SK-N-SH treated with all-trans-retinoic acid at 6 μM for 48 hours (cell line): ENCODE data around the gene CDH4.

Experiments used
- ATAC-seq: fragments of 200-7000 bp; cut with Tn5 transposase; 3 replicates; pipeline ENCODE4 v1.9.1; 2020; ENCODE audit warnings: mild to moderate bottlenecking, moderate library complexity
- ARNTL ChIP-seq: fragments of 450-650 bp; formaldehyde crosslinking; IDR thresholded peaks from 2 replicates; pipeline ENCODE4 v1.5.0; 2020; ENCODE audit warnings: low read depth, mild to moderate bottlenecking, moderate library complexity, borderline replicate concordance
- BACH2 ChIP-seq: fragments of 250-450 bp; sonication (Bioruptor Pico); IDR thresholded peaks from 2 replicates; pipeline ENCODE4 v1.9.0; 2021; ENCODE audit warnings: mild to moderate bottlenecking, borderline replicate concordance
- CSDC2 ChIP-seq: fragments of 250-450 bp; sonication (Bioruptor Pico); IDR thresholded peaks from 2 replicates; pipeline ENCODE4 v1.5.0; 2020; ENCODE audit warnings: mild to moderate bottlenecking, moderate library complexity
- ESRRG ChIP-seq: fragments of 250-450 bp; sonication (Bioruptor Pico); IDR thresholded peaks from 2 replicates; pipeline ENCODE4 v1.6.1; 2021; ENCODE audit warnings: mild to moderate bottlenecking
- GLIS3 ChIP-seq: fragments of 250-450 bp; sonication (Bioruptor Pico); IDR thresholded peaks from 2 replicates; pipeline ENCODE4 v1.5.0; 2020; ENCODE audit warnings: mild to moderate bottlenecking, moderate library complexity
- ISL1 ChIP-seq: fragments of 250-450 bp; sonication (Bioruptor Pico); IDR thresholded peaks from 2 replicates; pipeline ENCODE4 v2.1.2; 2022; ENCODE audit warnings: mild to moderate bottlenecking, moderate library complexity
- OSR1 ChIP-seq: fragments of 250-450 bp; sonication (Bioruptor Pico); IDR thresholded peaks from 2 replicates; pipeline ENCODE4 v1.8.0; 2022; ENCODE audit warnings: moderate library complexity, mild to moderate bottlenecking, inconsistent platforms
- PPARA ChIP-seq: fragments of 250-450 bp; sonication (Bioruptor Pico); IDR thresholded peaks from 2 replicates; pipeline ENCODE4 v1.5.0; 2020; ENCODE audit warnings: mild to moderate bottlenecking, borderline replicate concordance
- RARB ChIP-seq: fragments of 250-450 bp; sonication (Bioruptor Pico); IDR thresholded peaks from 2 replicates; pipeline ENCODE4 v1.8.0; 2021; ENCODE audit warnings: mild to moderate bottlenecking, moderate library complexity
- SNAI2 ChIP-seq: fragments of 250-450 bp; sonication (Bioruptor Pico); IDR thresholded peaks from 2 replicates; pipeline ENCODE4 v1.5.0; 2020; ENCODE audit warnings: mild to moderate bottlenecking, moderate library complexity
- TCF4 ChIP-seq: fragments of 250-450 bp; sonication (Bioruptor Pico); IDR thresholded peaks from 2 replicates; pipeline ENCODE4 v1.8.0; 2021; ENCODE audit warnings: mild to moderate bottlenecking, moderate library complexity, borderline replicate concordance
- TOX ChIP-seq: fragments of 250-450 bp; sonication (Bioruptor Pico); IDR thresholded peaks from 2 replicates; pipeline ENCODE4 v1.8.0; 2021; ENCODE audit warnings: mild to moderate bottlenecking, moderate library complexity, borderline replicate concordance
- ZC3H10 ChIP-seq: fragments of 250-450 bp; sonication (Bioruptor Pico); IDR thresholded peaks from 2 replicates; pipeline ENCODE4 v1.5.1; 2021; ENCODE audit warnings: mild to moderate bottlenecking, moderate library complexity
- ZFP3 ChIP-seq: fragments of 250-450 bp; sonication (Bioruptor Pico); IDR thresholded peaks from 2 replicates; pipeline ENCODE4 v1.5.0; 2020; ENCODE audit warnings: mild to moderate bottlenecking, moderate library complexity
- ZFP30 ChIP-seq: fragments of 450-650 bp; formaldehyde crosslinking; IDR thresholded peaks from 2 replicates; pipeline ENCODE4 v1.5.0; 2022; ENCODE audit warnings: mild to moderate bottlenecking, moderate library complexity
- ZNF565 ChIP-seq: fragments of 450-650 bp; formaldehyde crosslinking; conservative IDR thresholded peaks from 2 replicates; pipeline ENCODE4 v1.5.0; 2020; ENCODE audit warnings: low read depth, mild to moderate bottlenecking, moderate library complexity
- ZNF70 ChIP-seq: fragments of 450-650 bp; formaldehyde crosslinking; IDR thresholded peaks from 2 replicates; pipeline ENCODE4 v1.5.0; 2020; ENCODE audit warnings: mild to moderate bottlenecking, moderate library complexity
- ZNF8 ChIP-seq: fragments of 450-650 bp; formaldehyde crosslinking; IDR thresholded peaks from 2 replicates; pipeline ENCODE4 v1.5.0; 2020; ENCODE audit warnings: mild to moderate bottlenecking, moderate library complexity
- TF ChIP-seq, protein P1 (sequence below): fragments of 250-450 bp; sonication (Bioruptor Pico); IDR thresholded peaks from 2 replicates; pipeline ENCODE4 v1.8.0; 2021; ENCODE audit warnings: low read depth, mild to moderate bottlenecking, moderate library complexity, borderline replicate concordance
- TF ChIP-seq, protein P2 (sequence below): fragments of 250-450 bp; sonication (Bioruptor Pico); IDR thresholded peaks from 2 replicates; pipeline ENCODE4 v1.5.0; 2020; ENCODE audit warnings: mild to moderate bottlenecking, moderate library complexity
- TF ChIP-seq, protein P3 (sequence below): fragments of 250-450 bp; sonication (Bioruptor Pico); IDR thresholded peaks from 2 replicates; pipeline ENCODE4 v1.8.0; 2020; ENCODE audit warnings: mild to moderate bottlenecking, moderate library complexity, borderline replicate concordance

CDH4 gene

DNA sequence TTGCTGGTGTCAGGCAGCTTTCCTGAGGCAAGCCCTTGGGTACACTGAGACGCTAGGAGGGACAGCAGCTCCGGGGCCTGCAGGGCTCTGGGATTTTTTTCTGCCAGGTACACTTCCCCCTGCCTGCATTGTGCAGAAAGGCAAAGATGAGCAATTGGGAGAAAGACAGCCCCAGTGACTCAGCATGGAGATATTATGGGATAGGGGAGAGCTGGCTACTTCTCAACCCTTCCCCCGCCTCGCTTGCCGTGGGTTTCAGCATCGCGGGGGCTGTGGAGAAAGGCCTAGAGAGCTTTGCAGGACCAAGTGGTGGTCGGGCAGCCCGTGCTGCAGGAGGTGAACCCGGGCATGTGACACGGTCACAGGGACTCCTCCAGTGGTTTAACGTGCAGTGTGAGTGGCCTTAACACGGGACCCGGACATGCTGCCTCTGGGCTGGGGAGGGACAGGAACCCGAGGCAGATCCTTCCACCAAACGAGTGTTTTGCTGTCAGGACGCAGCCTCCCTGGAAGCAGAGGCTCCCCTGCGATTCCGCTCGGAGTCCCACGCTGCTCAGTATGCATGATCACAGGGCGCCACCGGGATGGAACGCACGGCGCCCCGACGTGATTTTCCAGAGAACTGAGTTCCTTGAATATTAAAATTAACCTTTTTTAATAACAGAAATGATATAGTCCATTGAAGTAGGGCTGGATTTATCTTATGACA lies 139.9 kb downstream of the CDH4 start:
- no peak for ATAC-seq
- TF ChIP-seq ZFP3 (CRISPR knock-in tag) (no peak), ZNF565 (CRISPR knock-in tag) (no peak), ESRRG (CRISPR knock-in tag) (no peak), GLIS3 (no peak), CSDC2 (CRISPR knock-in tag) (no peak), TCF4 (no peak), PPARA (CRISPR knock-in tag) (no peak), ZC3H10 (no peak), BACH2 (CRISPR knock-in tag) (no peak), OSR1 (CRISPR knock-in tag) (no peak), ISL1 (CRISPR knock-in tag) (no peak), TOX (no peak), ARNTL (CRISPR knock-in tag) (no peak), ZFP30 (no peak), RARB (no peak), ZNF8 (no peak)
- TF ChIP-seq, protein P1, sequence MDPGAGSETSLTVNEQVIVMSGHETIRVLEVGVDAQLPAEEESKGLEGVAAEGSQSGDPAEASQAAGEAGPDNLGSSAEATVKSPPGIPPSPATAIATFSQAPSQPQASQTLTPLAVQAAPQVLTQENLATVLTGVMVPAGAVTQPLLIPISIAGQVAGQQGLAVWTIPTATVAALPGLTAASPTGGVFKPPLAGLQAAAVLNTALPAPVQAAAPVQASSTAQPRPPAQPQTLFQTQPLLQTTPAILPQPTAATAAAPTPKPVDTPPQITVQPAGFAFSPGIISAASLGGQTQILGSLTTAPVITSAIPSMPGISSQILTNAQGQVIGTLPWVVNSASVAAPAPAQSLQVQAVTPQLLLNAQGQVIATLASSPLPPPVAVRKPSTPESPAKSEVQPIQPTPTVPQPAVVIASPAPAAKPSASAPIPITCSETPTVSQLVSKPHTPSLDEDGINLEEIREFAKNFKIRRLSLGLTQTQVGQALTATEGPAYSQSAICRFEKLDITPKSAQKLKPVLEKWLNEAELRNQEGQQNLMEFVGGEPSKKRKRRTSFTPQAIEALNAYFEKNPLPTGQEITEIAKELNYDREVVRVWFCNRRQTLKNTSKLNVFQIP (CRISPR knock-in tag): no peak
- TF ChIP-seq, protein P2, sequence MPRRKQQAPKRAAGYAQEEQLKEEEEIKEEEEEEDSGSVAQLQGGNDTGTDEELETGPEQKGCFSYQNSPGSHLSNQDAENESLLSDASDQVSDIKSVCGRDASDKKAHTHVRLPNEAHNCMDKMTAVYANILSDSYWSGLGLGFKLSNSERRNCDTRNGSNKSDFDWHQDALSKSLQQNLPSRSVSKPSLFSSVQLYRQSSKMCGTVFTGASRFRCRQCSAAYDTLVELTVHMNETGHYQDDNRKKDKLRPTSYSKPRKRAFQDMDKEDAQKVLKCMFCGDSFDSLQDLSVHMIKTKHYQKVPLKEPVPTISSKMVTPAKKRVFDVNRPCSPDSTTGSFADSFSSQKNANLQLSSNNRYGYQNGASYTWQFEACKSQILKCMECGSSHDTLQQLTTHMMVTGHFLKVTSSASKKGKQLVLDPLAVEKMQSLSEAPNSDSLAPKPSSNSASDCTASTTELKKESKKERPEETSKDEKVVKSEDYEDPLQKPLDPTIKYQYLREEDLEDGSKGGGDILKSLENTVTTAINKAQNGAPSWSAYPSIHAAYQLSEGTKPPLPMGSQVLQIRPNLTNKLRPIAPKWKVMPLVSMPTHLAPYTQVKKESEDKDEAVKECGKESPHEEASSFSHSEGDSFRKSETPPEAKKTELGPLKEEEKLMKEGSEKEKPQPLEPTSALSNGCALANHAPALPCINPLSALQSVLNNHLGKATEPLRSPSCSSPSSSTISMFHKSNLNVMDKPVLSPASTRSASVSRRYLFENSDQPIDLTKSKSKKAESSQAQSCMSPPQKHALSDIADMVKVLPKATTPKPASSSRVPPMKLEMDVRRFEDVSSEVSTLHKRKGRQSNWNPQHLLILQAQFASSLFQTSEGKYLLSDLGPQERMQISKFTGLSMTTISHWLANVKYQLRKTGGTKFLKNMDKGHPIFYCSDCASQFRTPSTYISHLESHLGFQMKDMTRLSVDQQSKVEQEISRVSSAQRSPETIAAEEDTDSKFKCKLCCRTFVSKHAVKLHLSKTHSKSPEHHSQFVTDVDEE (CRISPR knock-in tag): no peak
- TF ChIP-seq, protein P3, sequence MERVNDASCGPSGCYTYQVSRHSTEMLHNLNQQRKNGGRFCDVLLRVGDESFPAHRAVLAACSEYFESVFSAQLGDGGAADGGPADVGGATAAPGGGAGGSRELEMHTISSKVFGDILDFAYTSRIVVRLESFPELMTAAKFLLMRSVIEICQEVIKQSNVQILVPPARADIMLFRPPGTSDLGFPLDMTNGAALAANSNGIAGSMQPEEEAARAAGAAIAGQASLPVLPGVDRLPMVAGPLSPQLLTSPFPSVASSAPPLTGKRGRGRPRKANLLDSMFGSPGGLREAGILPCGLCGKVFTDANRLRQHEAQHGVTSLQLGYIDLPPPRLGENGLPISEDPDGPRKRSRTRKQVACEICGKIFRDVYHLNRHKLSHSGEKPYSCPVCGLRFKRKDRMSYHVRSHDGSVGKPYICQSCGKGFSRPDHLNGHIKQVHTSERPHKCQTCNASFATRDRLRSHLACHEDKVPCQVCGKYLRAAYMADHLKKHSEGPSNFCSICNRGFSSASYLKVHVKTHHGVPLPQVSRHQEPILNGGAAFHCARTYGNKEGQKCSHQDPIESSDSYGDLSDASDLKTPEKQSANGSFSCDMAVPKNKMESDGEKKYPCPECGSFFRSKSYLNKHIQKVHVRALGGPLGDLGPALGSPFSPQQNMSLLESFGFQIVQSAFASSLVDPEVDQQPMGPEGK (CRISPR knock-in tag): no peak

DNA sequence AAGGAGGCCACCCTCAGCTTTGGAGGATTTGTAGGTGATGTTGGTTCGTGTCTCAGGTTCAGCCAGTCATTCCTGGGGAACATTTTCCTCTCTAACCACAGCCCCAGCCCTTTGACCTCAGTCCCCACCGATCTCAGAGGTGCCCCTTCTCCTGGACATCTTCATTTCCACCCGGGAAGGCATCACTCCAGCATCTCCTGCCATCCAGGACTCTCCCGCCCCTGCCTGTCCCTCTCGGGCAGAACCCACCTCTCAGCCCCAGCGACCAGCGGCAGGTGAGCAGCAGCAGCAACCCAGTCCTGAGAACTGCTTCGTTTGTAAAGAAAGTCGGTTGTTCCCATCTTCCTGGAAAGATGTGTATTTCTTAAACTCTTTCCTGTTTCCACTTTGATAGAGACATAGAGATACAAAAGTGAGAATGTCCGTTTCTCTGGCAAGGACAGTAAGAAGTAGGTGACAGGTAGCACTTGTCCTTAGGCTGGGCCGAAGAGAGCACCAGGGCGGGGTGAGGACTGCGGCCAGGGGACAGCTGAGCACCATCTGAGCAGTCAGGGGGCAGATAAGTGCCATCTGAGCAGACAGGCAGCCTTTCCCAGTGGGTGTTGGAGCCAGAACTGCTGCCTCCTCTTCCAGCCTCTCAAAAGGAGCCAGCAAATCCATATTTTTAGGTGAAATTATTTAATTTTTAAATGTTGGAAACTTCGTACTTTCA lies 142.2 kb downstream of the CDH4 start:
- TF ChIP-seq ESRRG (CRISPR knock-in tag) (no peak), CSDC2 (CRISPR knock-in tag) (no peak)
- no peak for ATAC-seq

DNA sequence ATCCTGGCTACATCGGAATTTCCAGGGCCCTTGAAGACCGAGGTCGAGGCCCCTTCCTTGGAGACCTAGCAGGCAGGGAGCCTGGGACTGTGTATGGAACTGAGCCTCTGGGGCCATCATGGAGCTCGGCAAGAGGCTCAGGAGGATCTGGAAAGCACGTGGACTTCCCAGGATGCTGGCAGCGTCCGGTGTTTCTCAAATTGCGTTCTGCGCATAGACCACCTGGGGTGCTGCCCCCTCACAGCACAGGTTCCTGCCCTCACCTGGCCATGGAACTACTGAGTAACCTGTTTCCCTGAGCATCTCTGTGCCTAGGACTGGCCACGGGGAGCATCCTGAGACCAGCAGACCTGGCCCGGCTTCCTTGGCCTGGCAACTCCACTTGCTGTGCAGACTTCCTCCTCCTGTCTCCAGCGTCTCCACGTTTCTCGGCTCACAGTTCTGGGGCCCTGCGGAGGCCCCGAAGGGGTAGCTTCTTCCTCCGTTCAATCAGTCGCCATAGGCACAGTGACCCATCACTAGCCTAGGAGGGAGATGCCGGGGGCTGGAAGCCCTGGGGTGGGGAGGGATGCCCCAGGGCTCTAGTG lies 144.3 kb downstream of the CDH4 start:
- ATAC-seq: no peak
- TF ChIP-seq SNAI2 (CRISPR knock-in tag) (no peak), ZFP30 (no peak), ARNTL (CRISPR knock-in tag) (no peak), BACH2 (CRISPR knock-in tag) (no peak), RARB (no peak), ZNF565 (CRISPR knock-in tag) (no peak), ZNF70 (CRISPR knock-in tag) (no peak), ZC3H10 (no peak), GLIS3 (no peak), ZNF8 (no peak), ZFP3 (CRISPR knock-in tag) (no peak)
- TF ChIP-seq, protein P2 (CRISPR knock-in tag): no peak
- TF ChIP-seq, protein P1 (CRISPR knock-in tag): no peak
- TF ChIP-seq, protein P3 (CRISPR knock-in tag): no peak
